Left renal pelvis (tissue), 4 donors: Measurements from ENCODE around the gene SSR1. TPM values are rescaled to one million over a fixed set of nuclear protein-coding genes. Genes with fewer than 3 reads are reported as not detected.

Experiments
- DNase-seq, 4 donors: peaks; one replicate each; pipeline ENCODE4 v3.0.0-alpha.2; 2013; ENCODE audit warnings: low read depth in 4 of 4, low spot score in 3 of 4
- polyA plus RNA-seq, 4 donors: library from polyadenylated mRNA; unstranded; fragments of 120-200 nt; gene quantifications; one replicate each; pipeline ENCODE4 v1.2.1, GENCODE V29; 2013; ENCODE audit not compliant: insufficient read length in 4 of 4

The SSR1 gene
- polyA plus RNA-seq, 4 donors = 122 to 152 (median 146) TPM

DNA sequence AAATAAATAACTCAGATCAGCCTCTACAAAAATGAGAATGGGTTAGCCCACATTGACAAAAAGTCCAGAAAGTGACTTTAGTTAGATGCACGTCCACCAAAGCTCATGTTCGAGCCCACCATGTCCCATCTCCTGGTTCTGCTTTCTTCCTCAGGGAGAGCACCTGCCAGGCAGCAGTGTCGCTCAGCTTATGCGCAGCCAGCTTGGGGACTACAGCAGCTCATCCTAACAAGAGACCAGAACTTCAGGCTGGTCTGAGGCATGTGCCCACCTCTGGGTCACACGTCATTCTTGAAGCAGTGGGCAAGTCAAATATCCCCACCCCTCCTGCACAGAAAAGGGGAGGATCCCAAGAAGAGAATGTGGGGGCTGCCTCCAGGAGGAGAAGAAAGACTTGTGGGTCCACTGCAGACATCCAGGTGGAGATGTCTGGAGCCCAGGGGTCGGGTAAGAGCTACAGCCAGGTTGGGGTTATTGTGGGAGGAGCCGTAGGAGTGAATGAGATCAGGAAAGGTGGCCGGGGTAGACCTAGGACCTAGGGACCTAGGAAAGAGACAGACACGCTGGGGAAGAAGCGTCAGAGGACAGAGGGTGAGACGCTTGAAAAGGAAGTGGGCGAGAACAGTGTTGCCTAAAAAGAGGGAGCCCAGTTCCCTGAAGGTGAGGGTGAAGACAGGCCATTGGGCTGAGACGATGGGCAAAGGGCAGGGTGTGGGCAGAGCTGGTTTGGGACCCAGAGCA is 52.5 kb downstream of the SSR1 start:
- DNase-seq = no peak

DNA sequence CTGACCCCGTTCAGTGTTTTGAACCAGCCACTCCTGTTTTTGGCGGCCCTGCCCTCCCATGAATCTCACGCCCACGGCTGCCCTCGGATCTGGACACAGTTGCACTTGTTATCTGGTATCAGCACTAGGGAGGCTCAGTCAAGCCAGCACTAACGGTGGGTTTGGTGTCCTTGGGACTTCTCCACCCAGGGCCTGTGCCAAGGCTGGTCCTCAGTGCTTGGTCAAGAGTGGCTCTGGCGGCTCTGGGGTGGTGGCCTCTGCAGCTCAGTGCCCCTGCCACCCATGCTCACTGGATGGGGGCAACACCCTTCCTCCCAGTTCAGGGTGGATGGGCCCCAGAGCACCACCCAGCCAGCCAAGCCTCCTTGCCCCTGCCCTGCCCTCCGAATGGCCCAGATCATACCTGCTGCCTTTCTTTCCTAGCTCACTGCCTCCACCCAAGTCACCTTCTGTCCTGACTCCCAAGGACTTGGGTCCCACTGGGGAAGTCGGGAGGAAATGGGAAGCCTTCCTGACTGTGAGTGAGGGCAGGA is 54.7 kb downstream of the SSR1 start:
- no peak for DNase-seq

DNA sequence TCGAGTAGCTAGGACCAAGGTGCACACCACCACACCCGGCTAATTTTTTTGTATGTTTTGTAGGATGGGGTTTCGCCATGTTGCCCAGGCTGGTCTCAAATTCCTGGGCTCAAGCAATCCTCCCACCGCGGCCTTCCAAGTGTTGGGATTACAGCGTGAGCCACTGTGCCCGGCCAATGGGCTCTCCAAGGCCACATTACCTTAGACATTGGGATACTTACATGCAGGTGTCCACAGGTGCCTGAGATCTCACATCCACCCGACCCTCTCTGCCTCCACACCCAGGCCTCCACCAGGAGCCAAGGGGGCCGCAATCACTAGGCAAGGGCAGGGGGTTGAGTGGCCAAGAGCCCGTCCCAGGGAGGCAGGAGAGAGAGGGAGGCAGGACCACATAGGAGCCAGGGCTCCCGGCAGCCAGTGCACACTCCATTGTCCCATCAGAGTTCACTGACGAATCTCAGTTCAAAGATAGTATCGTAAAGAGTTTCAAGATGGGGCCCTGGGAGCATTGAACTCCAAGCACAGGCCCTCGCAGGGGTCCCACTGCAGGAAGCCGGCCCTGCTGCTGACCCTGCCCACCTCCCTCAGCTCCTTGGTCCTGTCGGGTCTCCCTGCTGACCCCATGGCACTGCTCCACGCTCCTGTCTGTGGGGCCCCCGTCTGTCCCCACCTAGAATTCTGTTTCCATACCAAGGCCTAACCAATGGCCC is 55.3 kb downstream of the SSR1 start:
- DNase-seq = no peak

DNA sequence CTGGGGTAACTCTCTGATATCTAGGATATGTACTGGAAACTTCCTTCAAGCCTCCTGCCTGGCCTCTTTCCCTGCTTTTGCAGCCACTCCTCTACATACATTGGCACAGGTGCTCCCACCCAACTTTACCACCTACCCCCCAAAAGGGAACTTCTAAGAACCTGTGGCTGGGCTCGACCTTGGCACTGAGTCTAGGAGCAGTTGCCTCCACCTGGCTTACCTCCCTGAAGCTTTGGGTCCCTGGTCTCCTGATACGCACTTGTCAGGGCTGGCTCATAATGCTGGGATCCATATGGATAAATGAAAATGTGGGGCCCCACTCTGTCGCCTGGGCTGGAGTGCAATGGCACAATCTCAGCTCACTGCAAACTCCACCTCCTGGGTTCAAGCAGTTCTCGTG is 56.2 kb downstream of the SSR1 start:
- DNase-seq = no peak

DNA sequence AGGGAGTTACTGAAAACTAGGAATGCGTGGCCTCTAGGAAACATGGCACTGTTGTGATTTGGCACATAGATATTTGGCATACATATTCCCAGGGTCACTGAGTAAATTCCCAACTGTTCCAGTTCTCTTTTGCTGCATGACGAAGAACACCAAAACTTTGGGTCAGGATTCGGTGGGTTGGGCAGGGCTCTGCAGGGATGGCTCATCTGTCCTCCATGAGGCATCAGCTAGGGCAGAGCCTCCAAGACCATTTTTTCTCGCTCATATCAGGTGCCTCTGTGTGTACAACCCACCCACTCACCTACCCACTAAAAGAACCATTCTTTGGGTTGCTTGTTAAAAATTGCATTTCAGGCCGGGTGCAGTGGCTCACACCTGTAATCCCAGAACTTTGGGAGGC is 57.1 kb downstream of the SSR1 start:
- DNase-seq = no peak

DNA sequence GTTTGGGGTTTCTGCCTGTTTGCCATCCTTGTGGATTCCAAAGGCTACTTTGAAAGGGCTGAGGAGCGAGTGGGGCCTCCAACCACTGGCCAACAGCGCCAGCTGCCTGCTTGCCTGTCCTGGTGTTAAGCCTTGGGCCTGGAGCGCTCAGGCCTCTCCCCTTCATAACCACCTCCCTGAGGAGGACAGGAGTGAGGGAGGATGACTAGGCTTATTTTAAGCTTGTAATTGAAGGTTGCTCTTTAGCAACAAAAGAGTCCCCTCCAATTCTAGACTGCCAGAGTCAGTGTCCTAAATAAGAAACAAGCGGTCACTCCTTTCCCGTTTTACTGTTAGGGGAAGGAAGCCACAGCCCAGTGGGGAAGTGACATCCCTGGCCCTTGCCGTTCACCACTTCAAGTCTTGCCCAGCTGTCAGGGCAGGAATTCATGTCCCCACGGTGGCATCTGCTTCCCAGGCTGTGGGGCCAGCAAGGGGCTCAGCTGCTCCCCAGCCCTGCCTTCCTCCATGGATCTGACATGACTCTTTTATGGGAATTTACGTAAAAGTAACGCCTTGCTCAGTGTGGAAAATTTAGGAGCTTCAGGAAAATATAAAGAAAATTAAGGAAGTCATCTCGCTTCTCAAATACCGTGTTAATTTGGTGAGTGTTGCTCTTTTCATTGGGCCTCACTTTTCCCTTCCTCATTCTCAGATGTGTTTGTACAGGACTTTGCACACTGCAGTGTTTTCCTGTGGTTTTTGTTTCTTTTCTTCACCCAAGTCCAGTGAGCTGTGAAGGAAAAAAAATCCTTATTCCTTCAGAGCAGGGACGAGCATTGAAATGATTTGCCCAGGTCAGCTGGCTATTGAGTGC is 57.8 kb downstream of the SSR1 start:
- no peak for DNase-seq

DNA sequence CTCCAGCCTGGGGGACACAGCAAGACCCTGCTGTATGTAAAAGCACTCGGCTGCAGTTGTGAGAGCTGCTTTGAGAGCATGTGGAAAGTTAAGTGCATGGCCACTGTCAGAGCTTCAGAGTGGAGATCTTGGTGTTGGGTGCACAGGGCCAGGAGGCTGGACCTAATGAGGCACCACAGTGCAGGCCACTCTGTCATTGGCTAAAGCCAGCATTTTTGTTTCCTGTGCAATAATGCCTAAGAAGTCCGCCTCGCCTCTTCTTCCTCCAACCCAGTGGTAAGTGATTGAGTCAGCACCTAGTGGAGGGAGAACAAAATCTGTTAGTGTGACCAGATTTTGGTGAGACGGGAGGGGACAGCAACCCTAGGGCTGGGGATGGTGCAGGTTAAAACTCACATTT is 60.6 kb downstream of the SSR1 start:
- DNase-seq = no peak

DNA sequence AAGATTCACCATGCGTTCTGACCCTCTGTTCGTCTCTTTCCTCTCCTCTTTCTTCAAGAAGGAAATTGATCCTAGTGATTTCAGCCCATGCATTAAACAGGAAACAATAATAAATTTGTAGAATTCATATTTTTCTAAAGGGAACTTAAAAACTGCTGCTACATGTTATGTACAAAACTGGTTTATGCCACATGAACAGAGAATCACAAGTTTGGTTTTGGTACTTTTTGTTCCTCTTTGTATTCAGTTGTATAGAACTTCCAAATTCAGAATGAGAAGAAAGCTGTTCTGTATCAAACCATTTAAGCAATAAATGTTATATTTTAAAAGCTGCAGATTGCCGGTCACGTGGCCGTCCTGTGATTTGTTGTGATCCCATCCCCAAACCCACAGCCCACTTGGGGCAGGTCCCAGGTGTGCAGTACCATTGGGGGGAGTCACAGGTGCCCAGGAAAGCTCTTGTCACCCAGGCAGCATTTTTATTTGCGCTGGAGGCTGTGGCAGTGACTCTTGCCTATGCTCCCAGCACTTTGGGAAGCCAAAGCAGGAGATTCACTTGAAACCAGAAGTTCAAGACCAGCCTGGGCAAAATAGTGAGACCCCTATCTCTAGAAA is 61.2 kb downstream of the SSR1 start:
- DNase-seq = no peak

DNA sequence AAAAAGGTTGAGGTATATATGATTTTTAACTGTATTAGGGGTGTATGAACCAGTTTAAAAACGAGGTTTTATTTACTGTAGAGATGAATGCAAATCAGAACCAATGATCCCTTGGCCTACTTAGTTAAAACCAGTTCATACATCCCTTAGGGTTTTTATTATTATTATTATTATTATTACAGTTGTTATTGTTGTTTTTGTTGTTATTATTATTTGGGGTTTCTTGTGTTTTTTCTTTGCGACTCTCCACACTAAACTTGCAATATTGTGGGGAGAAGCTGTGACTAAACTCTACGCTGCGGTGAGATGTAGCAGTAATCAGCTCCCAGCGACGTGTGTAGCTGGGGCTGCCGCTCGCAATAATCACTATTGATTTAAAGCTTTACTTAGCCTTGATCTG is 62.2 kb downstream of the SSR1 start:
- DNase-seq = no peak

DNA sequence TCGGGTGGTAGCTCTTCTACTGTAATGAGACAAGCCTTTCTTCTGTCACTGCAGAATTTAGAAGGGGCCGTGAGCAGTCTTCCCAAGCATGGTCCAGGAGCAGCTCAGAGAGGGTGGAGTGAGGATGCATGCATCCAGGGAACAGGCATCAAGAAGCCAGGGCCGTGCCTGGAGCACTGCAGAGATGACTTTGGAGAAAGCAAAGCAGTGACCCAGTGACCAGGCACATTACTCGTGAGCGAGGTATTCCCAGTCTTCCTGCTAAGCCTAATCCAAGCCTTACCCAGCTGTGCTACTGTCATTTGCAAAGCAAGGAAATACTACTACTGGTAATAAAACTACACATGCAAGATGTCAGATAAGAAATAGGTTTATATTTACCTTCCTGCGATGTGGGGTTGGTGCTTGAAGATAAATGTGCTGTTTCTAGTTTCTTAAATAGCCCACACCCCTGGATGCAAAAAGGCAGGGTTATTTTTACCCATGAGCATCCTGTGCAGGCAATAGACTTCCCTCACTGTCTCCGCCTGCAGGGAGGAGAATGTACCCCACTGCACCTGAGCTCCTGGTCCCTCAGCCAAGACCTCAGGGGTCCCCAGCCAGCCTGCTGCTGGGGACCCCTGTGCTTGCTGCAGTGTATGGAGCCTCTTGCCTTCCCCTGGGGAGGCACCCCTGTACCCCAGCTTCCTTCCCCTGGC is 62.9 kb downstream of the SSR1 start:
- DNase-seq = no peak

DNA sequence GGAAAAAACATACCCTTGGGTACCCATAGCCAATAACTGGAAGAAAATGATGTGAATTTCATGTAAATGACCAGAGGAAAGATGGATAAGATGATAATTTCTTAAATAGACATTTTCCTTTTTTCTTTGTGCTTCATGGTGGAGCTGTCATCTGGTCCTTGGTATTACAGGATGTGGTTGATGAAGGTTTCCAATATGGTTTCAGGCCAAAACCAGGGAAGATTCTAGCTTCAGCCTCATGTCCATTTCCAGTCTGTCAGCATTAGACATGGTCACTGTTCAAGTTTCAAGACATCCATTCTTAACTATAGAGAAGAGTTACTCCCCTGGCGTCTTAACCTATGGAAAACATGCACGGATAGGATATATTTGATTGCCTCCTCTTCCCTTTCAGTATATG is 63.6 kb downstream of the SSR1 start:
- no peak for DNase-seq

DNA sequence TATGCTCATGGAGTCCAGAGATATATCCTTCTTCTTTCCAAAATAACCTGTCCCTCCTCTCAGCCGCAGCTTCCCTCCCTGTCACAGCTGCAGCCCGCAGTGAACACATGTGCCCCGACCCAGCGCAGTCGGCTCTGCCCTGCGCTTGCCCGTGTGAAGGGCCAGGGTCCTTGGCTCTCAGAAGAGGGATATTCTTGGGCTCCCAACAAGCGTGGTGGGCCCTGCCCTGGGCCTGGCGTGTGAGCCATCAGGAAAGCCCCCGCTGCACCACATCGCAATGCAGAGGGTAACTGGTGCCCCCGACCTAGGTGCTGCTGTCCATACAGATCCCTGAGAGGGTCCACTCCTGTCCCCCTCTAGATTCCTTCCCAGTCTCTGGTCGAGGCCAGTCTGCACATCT is 65.2 kb downstream of the SSR1 start:
- no peak for DNase-seq

DNA sequence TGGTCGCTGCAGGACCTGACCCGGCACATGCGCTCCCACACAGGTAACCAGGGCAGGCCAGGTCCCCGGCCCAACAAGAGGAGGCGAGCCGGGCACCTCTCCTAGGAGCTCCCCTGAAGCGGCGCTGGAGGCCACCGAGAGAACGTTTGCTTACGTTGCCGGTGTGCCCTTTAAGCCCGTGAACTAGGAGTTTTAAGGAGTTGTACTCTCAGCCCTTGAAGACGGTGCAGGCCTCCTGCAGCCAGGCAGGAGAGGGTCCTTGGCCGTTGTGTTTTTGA is 65.9 kb downstream of the SSR1 start:
- no peak for DNase-seq

DNA sequence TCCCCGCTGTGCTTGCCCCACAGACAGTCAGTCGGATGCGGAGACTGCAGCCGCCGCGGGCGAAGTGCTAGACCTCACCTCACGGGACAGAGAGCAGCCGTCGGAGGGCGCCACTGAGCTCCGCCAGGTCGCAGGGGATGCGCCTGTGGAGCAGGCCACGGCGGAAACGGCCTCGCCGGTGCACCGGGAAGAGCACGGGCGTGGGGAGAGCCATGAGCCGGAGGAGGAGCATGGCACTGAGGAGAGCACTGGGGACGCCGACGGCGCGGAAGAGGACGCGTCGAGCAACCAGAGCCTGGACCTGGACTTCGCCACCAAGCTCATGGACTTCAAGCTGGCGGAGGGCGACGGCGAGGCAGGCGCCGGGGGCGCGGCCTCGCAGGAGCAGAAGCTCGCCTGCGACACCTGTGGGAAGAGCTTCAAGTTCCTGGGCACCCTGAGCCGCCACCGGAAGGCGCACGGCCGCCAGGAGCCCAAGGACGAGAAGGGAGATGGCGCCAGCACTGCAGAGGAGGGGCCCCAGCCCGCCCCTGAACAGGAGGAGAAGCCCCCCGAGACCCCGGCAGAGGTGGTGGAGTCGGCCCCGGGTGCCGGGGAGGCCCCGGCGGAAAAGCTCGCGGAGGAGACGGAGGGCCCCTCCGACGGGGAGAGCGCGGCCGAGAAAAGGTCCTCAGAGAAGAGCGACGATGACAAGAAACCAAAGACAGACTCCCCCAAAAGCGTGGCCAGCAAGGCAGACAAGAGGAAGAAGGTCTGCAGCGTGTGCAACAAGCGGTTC is 66.4 kb downstream of the SSR1 start:
- no peak for DNase-seq

DNA sequence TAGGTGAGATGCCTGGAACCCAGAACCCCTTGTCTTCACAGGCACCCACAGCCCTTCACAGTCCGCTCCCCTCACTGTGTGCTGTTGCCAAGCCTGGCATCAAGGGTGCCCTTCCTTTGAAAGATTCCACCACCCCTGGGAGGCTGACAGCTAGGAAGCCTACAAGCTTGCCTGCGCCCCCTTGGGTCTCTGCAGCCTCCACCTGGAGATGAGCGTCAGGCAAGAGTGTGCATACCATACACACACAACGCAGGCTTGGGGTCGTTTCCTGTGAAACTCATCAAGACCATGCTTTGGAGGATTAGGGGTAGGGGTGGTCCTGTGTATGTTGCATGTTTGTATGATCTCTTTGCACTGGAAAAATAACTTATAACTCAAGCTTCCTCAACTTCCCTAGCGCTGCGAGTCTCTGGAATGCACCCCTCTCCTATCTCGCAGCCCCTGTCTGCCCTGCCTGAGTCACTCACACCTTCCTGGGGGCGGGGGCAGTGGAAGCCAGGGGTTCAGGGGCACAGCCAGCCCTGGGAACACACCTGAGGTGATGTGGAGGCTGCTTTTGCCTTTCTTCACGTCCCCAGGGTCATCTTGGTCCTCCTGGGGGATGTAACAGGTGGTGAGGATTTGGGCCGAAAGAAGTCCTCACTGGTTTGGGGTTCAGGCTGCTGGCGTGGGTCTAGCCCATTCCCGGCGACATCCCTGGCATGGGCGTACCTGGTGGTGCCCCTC is 67.2 kb downstream of the SSR1 start:
- DNase-seq = no peak

DNA sequence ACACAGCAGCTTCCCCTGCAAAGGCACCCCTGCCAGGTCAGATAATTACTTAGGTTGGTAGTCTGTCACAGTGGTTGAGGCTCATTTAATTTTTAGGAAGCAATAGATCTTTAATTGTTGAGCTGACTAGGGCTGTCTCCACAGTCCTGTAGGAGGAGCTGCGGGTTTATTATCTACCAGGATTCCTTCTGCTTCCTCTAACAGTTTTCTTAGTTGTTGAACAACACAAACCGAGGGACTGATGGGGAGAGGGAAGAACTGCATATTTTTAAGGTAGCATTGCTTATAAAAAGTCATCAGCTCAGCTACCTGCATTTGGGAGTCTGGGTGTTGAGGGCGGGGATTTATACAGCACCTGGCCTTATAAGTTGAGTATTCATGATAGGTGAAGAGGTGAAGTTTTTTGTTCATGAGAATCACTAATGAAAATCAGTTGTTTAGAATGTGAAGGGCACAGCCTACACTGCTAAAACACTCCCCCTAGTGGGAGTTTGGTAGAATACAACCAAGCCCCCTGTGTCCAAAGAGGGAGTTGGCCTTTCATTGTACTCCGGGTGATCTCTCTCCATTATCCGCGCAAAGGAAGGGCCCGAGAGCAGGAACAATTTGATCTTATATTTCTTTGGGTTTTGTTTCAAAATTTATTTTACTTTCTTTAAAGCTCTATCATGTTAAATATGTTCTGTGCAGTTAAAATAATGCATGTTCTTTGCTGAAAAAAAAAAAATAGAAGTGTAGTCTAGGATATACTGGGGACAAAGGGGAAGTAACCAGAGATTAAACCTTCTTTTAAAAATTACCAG is 69.6 kb downstream of the SSR1 start:
- DNase-seq = peak in 2 of 4 donors; percentile 41 to 63

DNA sequence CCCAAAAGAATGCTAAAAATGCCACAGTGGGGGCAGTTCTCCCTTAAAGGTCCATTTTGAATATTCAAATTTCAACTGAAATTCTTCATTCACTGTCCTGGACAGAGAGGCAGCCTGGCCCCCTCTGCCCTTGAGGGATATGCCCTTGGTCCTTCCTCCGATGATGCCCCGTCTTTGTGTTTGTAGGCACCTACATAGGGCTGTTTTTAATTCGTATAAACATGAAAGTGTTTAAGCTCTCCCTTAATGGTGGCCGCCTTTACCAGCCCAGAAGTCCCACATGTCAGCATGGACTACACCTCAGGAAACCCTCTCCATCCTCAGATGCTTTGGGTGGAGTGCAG is 70.2 kb downstream of the SSR1 start:
- DNase-seq = no peak
